Prostate gland (tissue), 2 donors: Measurements from ENCODE around the gene ZNF460. TPM values are rescaled to one million over a fixed set of nuclear protein-coding genes. Genes with fewer than 3 reads are reported as not detected.

Experiments used
- DNase-seq: peaks from one replicate; pipeline ENCODE4 v3.0.0-alpha.2; 2019; ENCODE audit warnings: low spot score
- H3K27ac ChIP-seq, 2 donors: fragments of 200-600 bp; sonication (generic); 2 replicates each; pipeline ENCODE4 v1.5.1; 2017 to 2019
- H3K27me3 ChIP-seq: fragments of 200-600 bp; sonication (generic); replicated peaks from 2 replicates; pipeline ENCODE4 v1.5.1; 2019; ENCODE audit not compliant: insufficient read depth
- H3K36me3 ChIP-seq, 2 donors: fragments of 200-600 bp; sonication (generic); 1 replicate in 1 of 2; 2 replicates in 1 of 2; pipeline versions ENCODE4 v1.5.1 to v1.8.1; 2017 to 2019
- H3K4me1 ChIP-seq: fragments of 200-600 bp; sonication (generic); replicated peaks from 2 replicates; pipeline ENCODE4 v1.5.1; 2019
- H3K4me3 ChIP-seq, 2 donors: fragments of 200-600 bp; sonication (generic); 2 replicates each; pipeline ENCODE4 v1.5.1; 2017 to 2019
- H3K9me3 ChIP-seq: fragments of 200-600 bp; sonication (generic); 2 replicates; pipeline ENCODE4 v1.5.1; 2017
- CTCF ChIP-seq, 4 experiments: fragments of 200-600 bp in 2 of 4; fragments of 450-650 bp in 2 of 4; sonication (generic) in 2 of 4; IDR thresholded peaks; 1 replicate in 3 of 4; 2 replicates in 1 of 4; pipeline ENCODE4 v1.5.1; 2016 to 2019; ENCODE audit warnings: antibody characterized with exemption in 4 of 4, mild to moderate bottlenecking in 2 of 4, moderate library complexity in 2 of 4
- POLR2A ChIP-seq: fragments of 450-650 bp; IDR thresholded peaks from one replicate; pipeline ENCODE4 v1.6.1; 2016; ENCODE audit warnings: antibody characterized with exemption, mild to moderate bottlenecking
- POLR2AphosphoS5 ChIP-seq: sonication (generic); formaldehyde crosslinking; IDR thresholded peaks from one replicate; pipeline ENCODE4 v1.6.1; 2017; ENCODE audit warnings: antibody characterized with exemption
- WGBS: methylation state at CpG from one replicate; pipeline ENCODE4 v1.1.5; 2018; 5-methylcytosine and 5-hydroxymethylcytosine counted together
- intact Hi-C: fragments of 100-400 bp; cut with DNase I; formaldehyde crosslinking; loops from one replicate; pipeline ENCODE4 v1.14.2; 2022
- total RNA-seq, 2 donors: library from RNA; depleted of rRNA; stranded (reverse); fragments of >200 nt; gene quantifications; one replicate each; pipeline ENCODE4 v1.1.0, GENCODE V29; 2016

The ZNF460 gene
- total RNA-seq, 2 donors from 2014 or later, result 56.3 to 68.4 TPM

- intact Hi-C loops, result no loop called here
- 95% methylated on average over 1 of the region's 1 CpG for WGBS
- no peaks in the 10 kb centered on the region for H3K27me3 ChIP-seq
- no peaks in the 10 kb centered on the region for H3K4me1 ChIP-seq
- no peak overlapping the region for H3K27ac ChIP-seq
- DNase-seq, result no peak
- H3K9me3 ChIP-seq, result no peaks in the 10 kb centered on the region
- no peak overlapping the region for H3K4me3 ChIP-seq
- H3K36me3 ChIP-seq, result no peaks in the 10 kb centered on the region
- no peak for TF ChIP-seq CTCF (IDR thresholded peaks at IDR 0.05)
- no peak for TF ChIP-seq POLR2AphosphoS5
- no peak for TF ChIP-seq POLR2A
Measured at GRCh38 chr19:57263244-57263741, 17.0 kb upstream of the ZNF460 start.

GRCh38 chr19:57267291-57267690 is 13.0 kb upstream of the ZNF460 start:
- TF ChIP-seq POLR2AphosphoS5 (no peak), CTCF (IDR thresholded peaks at IDR 0.05) (no peak), POLR2A (no peak)
- H3K4me3 ChIP-seq, result no peak overlapping the region
- no peak overlapping the region for H3K27ac ChIP-seq
- 56% methylated on average over 3 of the region's 3 CpGs for WGBS
- H3K9me3 ChIP-seq, result no peaks in the 10 kb centered on the region
- no peaks in the 10 kb centered on the region for H3K4me1 ChIP-seq
- no peaks in the 10 kb centered on the region for H3K36me3 ChIP-seq
- intact Hi-C loops, result no loop called here
- no peak for DNase-seq
- no peaks in the 10 kb centered on the region for H3K27me3 ChIP-seq

GRCh38 chr19:57269515-57270250 is 10.6 kb upstream of the ZNF460 start:
- Histone ChIP-seq H3K4me1 (no peaks in the 10 kb centered on the region), H3K27me3 (no peaks in the 10 kb centered on the region), H3K9me3 (no peaks in the 10 kb centered on the region), H3K36me3 (no peaks in the 10 kb centered on the region), H3K4me3 (no peak overlapping the region), H3K27ac (no peak overlapping the region)
- DNase-seq, result no peak
- intact Hi-C loops, result no loop called here
- 86% methylated on average over 4 of the region's 4 CpGs for WGBS
- TF ChIP-seq POLR2AphosphoS5 (no peak), CTCF (IDR thresholded peaks at IDR 0.05) (no peak), POLR2A (no peak)

- H3K4me3 ChIP-seq, result no peak overlapping the region
- intact Hi-C loops, result no loop called here
- H3K4me1 ChIP-seq, result no peaks in the 10 kb centered on the region
- no peaks in the 10 kb centered on the region for H3K9me3 ChIP-seq
- TF ChIP-seq CTCF (IDR thresholded peaks at IDR 0.05) (no peak), POLR2A (no peak), POLR2AphosphoS5 (no peak)
- no peaks in the 10 kb centered on the region for H3K36me3 ChIP-seq
- DNase-seq, result no peak
- 98% methylated on average over 8 of the region's 8 CpGs for WGBS
- H3K27me3 ChIP-seq, result no peaks in the 10 kb centered on the region
- H3K27ac ChIP-seq, result no peak overlapping the region
Measured at GRCh38 chr19:57271280-57271679, 9.0 kb upstream of the ZNF460 start.

GRCh38 chr19:57273014-57273413 is 7.3 kb upstream of the ZNF460 start:
- no peaks in the 10 kb centered on the region for H3K27me3 ChIP-seq
- TF ChIP-seq POLR2A, result no peak
- TF ChIP-seq CTCF (IDR thresholded peaks at IDR 0.05), result no peak
- TF ChIP-seq POLR2AphosphoS5, result no peak
- no peaks in the 10 kb centered on the region for H3K9me3 ChIP-seq
- H3K4me3 ChIP-seq, result no peak overlapping the region
- no peak for DNase-seq
- WGBS, result 96% methylated on average over 1 of the region's 1 CpG
- no peaks in the 10 kb centered on the region for H3K36me3 ChIP-seq
- intact Hi-C loops, result no loop called here
- H3K27ac ChIP-seq, result no peak overlapping the region
- H3K4me1 ChIP-seq, result no peaks in the 10 kb centered on the region
